ENCODE measurements around the gene CDH23.

Gene CDH23

DNA sequence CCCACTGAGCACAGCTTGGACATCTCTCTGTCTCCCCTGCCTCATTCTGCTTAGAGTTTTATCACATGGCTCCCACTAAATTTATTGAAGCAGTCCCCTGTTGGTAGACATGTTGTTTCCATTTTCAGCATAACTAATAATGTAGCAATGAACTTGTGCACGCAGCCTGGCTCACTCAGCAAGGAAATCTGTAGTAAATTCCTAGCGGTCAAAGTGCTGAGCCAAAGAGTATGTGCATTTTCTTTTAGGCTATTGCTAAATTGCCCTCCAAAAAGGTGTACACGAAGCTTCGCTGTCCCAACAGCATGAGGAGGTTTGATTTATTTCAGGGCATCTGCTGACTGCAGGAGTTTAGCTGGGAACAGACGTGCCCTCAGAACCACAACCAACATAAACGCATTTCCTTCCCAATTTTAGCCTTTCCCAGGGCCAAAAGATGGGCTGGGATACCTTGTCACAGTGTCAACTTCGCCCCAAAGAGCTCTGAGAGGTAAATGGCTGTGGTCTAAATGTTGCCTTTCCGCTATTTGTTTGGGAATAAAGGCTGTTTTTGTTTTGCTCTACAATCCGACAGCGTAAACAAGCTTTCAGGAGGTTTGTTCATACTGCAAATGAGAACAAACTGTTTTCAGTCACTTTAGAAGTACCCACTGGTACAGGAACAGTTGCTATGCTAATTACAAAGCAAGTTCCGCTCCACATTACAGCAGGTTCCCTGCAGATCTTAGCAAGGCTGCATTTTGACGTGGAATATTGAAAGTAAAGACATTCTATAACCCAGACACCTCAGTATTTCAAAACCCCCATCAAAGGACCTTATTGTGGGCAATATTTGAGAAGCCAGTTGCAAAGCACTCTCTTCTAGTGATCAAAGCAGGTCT is 359.8 kb downstream of the CDH23 start:
- H3K27ac ChIP-seq (ENCODE audit: insufficient read depth, low read depth, low read length, poor library complexity, severe bottlenecking): no peak overlapping the region

DNA sequence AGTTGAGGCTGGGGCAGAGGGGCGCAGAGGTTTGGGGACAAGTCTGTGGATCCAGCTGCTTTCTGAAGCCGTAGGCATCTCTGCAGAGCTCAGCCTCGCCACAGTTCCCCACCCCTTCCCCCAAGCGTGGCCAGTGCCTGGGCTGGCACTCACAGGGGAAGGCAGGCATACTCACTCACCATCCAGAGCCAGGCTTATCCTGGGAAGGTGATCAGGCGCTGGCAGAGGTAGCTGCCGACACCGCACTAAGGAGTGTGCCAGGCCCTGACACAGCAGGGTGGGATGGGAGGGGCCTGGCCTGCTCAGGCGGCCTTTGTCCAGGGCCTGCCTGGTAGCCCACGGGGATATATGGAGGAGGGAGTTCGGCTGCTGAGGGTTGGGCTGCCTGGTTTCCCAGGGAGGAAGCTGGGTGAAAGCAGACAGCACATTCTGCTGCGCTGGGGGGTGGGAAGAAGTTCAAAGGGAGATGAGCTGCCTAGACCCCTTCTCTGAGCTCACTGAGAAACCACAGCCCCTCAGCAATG is 360.7 kb downstream of the CDH23 start:
- H3K9me3 ChIP-seq (ENCODE audit: control insufficient read depth, low read length): no peaks in the 10 kb centered on the region
- no peak overlapping the region for H3K27ac ChIP-seq (ENCODE audit: insufficient read depth, low read depth, low read length, poor library complexity, severe bottlenecking)
- no peaks in the 10 kb centered on the region for H3K36me3 ChIP-seq (ENCODE audit: control insufficient read depth, insufficient read depth, low read length)
- H3K4me1 ChIP-seq (ENCODE audit: control insufficient read depth, insufficient read depth, low read length): no peaks in the 10 kb centered on the region
- 37 to 41% methylated on average over 11 of the region's 11 CpGs for WGBS, 2 experiments
- H3K4me3 ChIP-seq (ENCODE audit: insufficient read depth, low read depth, low read length): no peak overlapping the region
- no peaks in the 10 kb centered on the region for H3K27me3 ChIP-seq (ENCODE audit: control insufficient read depth, insufficient read depth, low read length, poor library complexity, severe bottlenecking)

More for the DNA sequence above, 359.8 kb downstream of the CDH23 start:
- Histone ChIP-seq H3K4me3 (ENCODE audit: insufficient read depth, low read depth, low read length) (no peak overlapping the region), H3K27me3 (ENCODE audit: control insufficient read depth, insufficient read depth, low read length, poor library complexity, severe bottlenecking) (no peaks in the 10 kb centered on the region), H3K36me3 (ENCODE audit: control insufficient read depth, insufficient read depth, low read length) (no peaks in the 10 kb centered on the region), H3K4me1 (ENCODE audit: control insufficient read depth, insufficient read depth, low read length) (no peaks in the 10 kb centered on the region), H3K9me3 (ENCODE audit: control insufficient read depth, low read length) (no peaks in the 10 kb centered on the region)
- 85 to 87% methylated on average over 12 of the region's 12 CpGs for WGBS, 2 experiments

DNA sequence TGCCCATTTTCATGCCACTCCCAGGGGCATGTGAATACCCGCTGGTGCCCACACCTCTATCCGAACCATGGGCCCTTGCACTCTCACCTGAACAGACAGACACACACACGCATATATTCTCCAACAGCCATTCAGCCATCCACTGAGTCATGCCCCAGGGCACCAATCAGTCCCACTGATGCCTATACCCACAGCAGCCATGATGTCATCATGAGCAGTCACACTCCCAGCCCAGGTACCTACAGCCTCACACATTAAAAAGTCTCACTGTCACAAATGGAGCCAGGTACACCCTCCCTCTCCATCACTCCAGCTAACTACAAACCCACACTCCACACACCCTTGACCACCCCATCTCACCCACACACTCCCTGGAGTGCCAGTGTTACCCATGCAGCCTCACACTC is 364.4 kb downstream of the CDH23 start:
- H3K27ac ChIP-seq (ENCODE audit: insufficient read depth, low read depth, low read length, poor library complexity, severe bottlenecking): no peak overlapping the region
- H3K27me3 ChIP-seq (ENCODE audit: control insufficient read depth, insufficient read depth, low read length, poor library complexity, severe bottlenecking): no peaks in the 10 kb centered on the region
- no peak overlapping the region for H3K4me3 ChIP-seq (ENCODE audit: insufficient read depth, low read depth, low read length)
- H3K4me1 ChIP-seq (ENCODE audit: control insufficient read depth, insufficient read depth, low read length): no peaks in the 10 kb centered on the region
- WGBS, 2 experiments: 87 to 91% methylated on average over 3 of the region's 3 CpGs
- H3K36me3 ChIP-seq (ENCODE audit: control insufficient read depth, insufficient read depth, low read length): no peaks in the 10 kb centered on the region
- no peaks in the 10 kb centered on the region for H3K9me3 ChIP-seq (ENCODE audit: control insufficient read depth, low read length)

DNA sequence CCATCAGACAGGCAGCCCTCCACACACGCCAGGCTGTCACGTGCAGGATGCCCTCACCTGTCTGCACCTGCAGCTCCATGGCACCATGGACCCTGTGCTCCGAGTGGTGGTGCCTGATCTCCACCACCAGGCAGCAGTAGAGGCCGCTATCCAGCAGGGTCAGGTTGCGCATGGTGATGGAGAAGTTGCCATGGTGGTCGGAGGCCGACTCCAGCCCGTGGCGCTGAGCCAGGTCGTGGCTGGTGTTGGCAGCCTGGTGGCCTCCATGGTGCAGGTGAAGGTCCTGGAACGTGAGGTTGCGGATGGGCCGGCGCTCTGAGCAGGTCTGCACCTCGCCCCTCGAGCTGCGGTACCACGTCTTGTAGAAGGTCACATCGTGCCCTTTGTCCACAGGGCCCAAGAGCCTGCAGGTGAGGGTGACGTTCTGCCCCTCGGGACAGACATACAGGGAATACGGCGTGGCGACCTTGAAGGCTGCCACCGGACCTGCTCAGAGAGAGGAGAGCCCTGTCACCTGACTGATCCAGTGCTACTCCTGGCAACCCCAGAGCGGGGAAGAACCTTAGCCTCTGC is 364.9 kb downstream of the CDH23 start:
- no peak overlapping the region for H3K4me3 ChIP-seq (ENCODE audit: insufficient read depth, low read depth, low read length)
- no peaks in the 10 kb centered on the region for H3K4me1 ChIP-seq (ENCODE audit: control insufficient read depth, insufficient read depth, low read length)
- H3K36me3 ChIP-seq (ENCODE audit: control insufficient read depth, insufficient read depth, low read length): no peaks in the 10 kb centered on the region
- H3K27me3 ChIP-seq (ENCODE audit: control insufficient read depth, insufficient read depth, low read length, poor library complexity, severe bottlenecking): no peaks in the 10 kb centered on the region
- 94 to 95% methylated on average over 26 of the region's 26 CpGs for WGBS, 2 experiments
- H3K27ac ChIP-seq (ENCODE audit: insufficient read depth, low read depth, low read length, poor library complexity, severe bottlenecking): no peak overlapping the region
- no peaks in the 10 kb centered on the region for H3K9me3 ChIP-seq (ENCODE audit: control insufficient read depth, low read length)

DNA sequence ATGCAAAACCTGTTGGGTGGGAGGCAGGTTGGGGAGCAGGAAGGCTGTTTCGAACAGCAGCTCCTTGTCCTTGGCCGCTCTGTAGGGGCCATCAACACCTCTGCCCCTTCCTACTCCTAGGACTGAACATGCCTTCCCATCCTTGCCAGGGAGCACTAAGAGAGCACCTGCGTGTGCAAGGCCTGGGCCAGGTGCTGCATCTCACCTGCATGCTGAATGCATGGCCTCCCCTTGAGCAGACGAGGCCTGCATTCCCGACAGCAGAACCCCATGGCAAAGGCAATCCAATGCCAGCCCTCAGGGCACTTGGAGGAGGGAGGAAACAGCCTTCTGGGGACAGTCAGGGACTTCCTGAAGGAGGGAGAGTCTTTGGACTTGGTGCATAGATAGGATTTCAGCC is 365.6 kb downstream of the CDH23 start:
- Histone ChIP-seq H3K36me3 (ENCODE audit: control insufficient read depth, insufficient read depth, low read length) (no peaks in the 10 kb centered on the region), H3K27me3 (ENCODE audit: control insufficient read depth, insufficient read depth, low read length, poor library complexity, severe bottlenecking) (no peaks in the 10 kb centered on the region), H3K4me3 (ENCODE audit: insufficient read depth, low read depth, low read length) (no peak overlapping the region), H3K4me1 (ENCODE audit: control insufficient read depth, insufficient read depth, low read length) (no peaks in the 10 kb centered on the region), H3K9me3 (ENCODE audit: control insufficient read depth, low read length) (no peaks in the 10 kb centered on the region), H3K27ac (ENCODE audit: insufficient read depth, low read depth, low read length, poor library complexity, severe bottlenecking) (no peak overlapping the region)
- 91 to 93% methylated on average over 5 of the region's 5 CpGs for WGBS, 2 experiments

DNA sequence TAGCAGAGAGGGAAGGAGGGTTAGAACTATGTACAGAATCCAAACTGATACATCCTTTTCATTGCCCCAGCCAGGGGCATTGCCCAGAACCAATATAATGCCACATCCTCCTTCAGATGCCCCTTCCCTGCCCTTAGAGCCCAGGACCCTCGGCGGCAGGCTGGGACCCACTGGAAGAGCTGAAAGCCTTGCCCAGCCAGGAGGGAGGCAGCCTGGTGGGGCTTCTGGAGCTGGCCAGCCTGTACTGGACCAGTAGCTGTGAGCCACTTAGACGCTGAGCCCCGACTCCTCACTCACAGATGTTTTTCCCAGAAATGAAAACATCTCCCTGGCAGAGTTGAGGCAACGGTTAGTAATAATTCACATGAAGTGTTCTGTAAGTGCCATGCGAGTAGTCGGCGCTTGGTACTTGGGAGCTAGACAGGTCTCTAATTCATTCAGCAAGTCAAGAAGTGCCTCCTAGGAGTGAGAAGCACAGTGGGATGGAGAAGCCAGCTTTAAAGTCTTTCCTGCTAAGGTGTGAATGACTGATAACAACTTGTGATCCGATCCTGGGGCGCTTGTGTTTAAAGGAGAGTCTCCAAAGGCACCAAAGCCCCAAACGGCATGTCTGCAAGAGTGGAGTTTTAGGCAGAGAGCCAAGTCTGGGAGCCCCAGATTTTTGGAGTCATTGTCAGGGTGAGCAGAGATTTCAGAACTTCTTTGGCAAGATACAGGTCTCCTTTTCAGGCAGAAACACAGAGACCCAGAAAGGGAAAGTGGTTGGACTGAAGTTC is 366.8 kb downstream of the CDH23 start:
- no peak overlapping the region for H3K27ac ChIP-seq (ENCODE audit: insufficient read depth, low read depth, low read length, poor library complexity, severe bottlenecking)
- H3K4me3 ChIP-seq (ENCODE audit: insufficient read depth, low read depth, low read length): no peak overlapping the region
- H3K4me1 ChIP-seq (ENCODE audit: control insufficient read depth, insufficient read depth, low read length): no peaks in the 10 kb centered on the region
- WGBS, 2 experiments: 89 to 93% methylated on average over 11 of the region's 11 CpGs
- no peaks in the 10 kb centered on the region for H3K36me3 ChIP-seq (ENCODE audit: control insufficient read depth, insufficient read depth, low read length)
- no peaks in the 10 kb centered on the region for H3K27me3 ChIP-seq (ENCODE audit: control insufficient read depth, insufficient read depth, low read length, poor library complexity, severe bottlenecking)
- H3K9me3 ChIP-seq (ENCODE audit: control insufficient read depth, low read length): no peaks in the 10 kb centered on the region

DNA sequence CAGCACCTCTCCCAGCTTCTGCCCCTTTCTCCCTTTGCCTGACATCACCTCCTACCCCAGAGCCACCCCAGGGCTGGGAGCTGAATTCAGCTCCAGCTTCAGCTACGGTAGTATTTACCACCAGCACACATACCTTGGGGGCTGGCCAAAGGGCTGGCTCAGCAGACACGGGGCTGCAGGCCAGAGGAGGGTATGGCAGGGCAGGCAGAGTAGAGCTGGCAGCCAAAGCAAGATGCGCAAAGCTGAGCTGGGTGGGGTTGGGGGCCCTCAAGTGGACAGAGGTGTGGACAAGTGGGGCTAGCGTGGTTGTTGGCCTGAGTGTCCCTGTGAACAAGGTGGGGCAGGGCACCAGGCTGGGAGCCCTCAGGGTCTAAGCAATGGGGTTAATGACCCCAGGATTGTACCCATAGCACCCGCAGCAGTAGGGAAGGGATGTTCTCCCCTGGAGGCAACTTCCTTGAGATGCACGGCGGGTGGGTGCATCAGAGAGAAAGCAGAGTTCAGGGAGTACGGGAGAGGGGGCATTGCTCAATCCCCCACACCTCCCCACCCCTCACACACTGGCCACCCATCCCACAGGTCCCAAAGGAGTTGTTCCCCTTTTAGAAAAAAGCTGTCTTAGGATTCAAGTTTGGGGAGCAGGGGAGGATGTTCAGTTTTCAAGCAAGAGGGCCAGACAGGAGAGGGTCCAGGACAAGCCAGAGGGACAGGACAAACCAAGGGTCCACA is 368.6 kb downstream of the CDH23 start:
- no peaks in the 10 kb centered on the region for H3K36me3 ChIP-seq (ENCODE audit: control insufficient read depth, insufficient read depth, low read length)
- no peaks in the 10 kb centered on the region for H3K27me3 ChIP-seq (ENCODE audit: control insufficient read depth, insufficient read depth, low read length, poor library complexity, severe bottlenecking)
- H3K9me3 ChIP-seq (ENCODE audit: control insufficient read depth, low read length): no peaks in the 10 kb centered on the region
- H3K27ac ChIP-seq (ENCODE audit: insufficient read depth, low read depth, low read length, poor library complexity, severe bottlenecking): no peak overlapping the region
- no peak overlapping the region for H3K4me3 ChIP-seq (ENCODE audit: insufficient read depth, low read depth, low read length)
- 84 to 86% methylated on average over 5 to 8 of the region's 8 CpGs for WGBS, 2 experiments
- H3K4me1 ChIP-seq (ENCODE audit: control insufficient read depth, insufficient read depth, low read length): no peaks in the 10 kb centered on the region

DNA sequence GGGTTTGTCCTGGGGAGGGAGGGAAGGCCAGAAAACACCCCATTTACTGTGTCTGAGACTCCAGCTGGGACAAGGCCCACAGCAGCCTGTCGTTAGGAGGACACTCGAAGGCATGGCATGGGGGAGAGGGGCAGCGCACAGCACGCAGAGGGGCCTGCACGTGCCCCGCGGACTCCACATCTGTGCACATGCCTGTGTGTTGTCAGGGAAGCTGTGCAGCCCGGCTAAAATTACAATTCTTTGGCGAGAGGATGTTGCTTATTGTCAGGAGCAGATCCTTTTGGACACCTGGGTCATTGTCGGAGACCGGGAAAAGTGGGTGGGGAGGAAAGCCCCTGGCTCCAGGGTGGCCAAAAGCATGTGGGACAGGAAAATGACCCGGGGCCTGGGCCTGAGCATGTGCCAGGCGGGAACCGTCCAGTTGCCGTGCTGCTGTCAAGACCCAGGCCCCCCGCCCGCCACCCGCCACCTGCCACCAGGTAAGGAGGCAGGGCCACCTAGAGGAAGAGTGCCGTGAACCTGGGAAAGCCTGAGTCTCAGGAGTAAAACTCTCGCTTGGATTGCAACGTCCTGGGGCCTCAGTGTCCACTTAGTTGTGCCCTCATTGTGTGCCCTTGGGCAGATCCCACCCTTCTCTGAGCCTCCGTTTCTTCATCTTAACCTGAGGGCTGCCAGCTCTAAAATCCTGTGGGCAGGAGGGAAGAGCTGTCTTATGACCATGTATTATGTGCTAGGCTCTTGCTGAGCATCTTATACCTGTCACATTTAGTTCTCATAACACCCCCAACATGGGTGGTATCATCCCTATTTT is 369.4 kb downstream of the CDH23 start:
- 92% methylated on average over 22 of the region's 22 CpGs for WGBS, 2 experiments
- no peaks in the 10 kb centered on the region for H3K27me3 ChIP-seq (ENCODE audit: control insufficient read depth, insufficient read depth, low read length, poor library complexity, severe bottlenecking)
- H3K27ac ChIP-seq (ENCODE audit: insufficient read depth, low read depth, low read length, poor library complexity, severe bottlenecking): no peak overlapping the region
- no peaks in the 10 kb centered on the region for H3K36me3 ChIP-seq (ENCODE audit: control insufficient read depth, insufficient read depth, low read length)
- H3K4me3 ChIP-seq (ENCODE audit: insufficient read depth, low read depth, low read length): no peak overlapping the region
- H3K9me3 ChIP-seq (ENCODE audit: control insufficient read depth, low read length): no peaks in the 10 kb centered on the region
- no peaks in the 10 kb centered on the region for H3K4me1 ChIP-seq (ENCODE audit: control insufficient read depth, insufficient read depth, low read length)

DNA sequence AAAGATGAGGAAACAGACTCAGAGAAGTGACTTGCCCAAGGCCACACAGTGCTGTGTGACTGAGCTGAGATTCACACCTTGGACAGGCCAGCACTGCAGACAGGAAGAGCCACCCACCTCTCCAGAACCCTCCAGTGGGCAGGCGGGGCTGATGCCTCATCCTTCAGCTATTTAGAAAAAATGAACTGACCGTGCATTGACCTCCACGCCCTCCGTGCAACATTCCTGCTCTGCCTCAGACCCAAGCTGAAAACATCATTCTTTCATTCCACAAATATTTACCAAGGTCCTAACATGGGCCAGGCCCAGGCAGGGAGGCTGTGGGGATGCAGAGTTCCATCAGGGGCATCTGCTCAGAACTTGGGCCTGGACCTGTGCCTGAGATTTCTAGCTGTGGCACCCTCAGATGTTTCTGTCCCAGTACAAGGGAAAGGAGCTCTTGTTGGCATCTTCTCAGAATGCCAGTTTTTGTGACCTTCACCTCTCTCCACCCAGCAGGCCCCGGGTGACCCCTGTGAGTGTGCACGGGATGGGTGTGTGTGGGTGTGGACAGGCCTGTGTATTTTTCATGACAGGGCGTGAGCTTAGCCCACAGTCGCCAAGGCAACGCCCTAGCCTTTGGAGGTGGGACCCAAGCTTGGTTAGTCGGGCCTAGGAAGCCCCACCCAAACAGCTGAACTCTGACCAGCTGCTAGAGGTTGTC is 370.1 kb downstream of the CDH23 start:
- no peaks in the 10 kb centered on the region for H3K36me3 ChIP-seq (ENCODE audit: control insufficient read depth, insufficient read depth, low read length)
- no peak overlapping the region for H3K27ac ChIP-seq (ENCODE audit: insufficient read depth, low read depth, low read length, poor library complexity, severe bottlenecking)
- H3K4me3 ChIP-seq (ENCODE audit: insufficient read depth, low read depth, low read length): no peak overlapping the region
- no peaks in the 10 kb centered on the region for H3K4me1 ChIP-seq (ENCODE audit: control insufficient read depth, insufficient read depth, low read length)
- no peaks in the 10 kb centered on the region for H3K9me3 ChIP-seq (ENCODE audit: control insufficient read depth, low read length)
- WGBS, 2 experiments: 88 to 89% methylated on average over 10 of the region's 10 CpGs
- H3K27me3 ChIP-seq (ENCODE audit: control insufficient read depth, insufficient read depth, low read length, poor library complexity, severe bottlenecking): peaks cover 5% of the 10 kb centered on the region

Measured in ectodermal cell (in vitro differentiated cells).